PC-9 (cell line): ENCODE results near the gene CCDC12.

Experiments used
- CTCF ChIP-seq: fragments of 200-600 bp; sonication (generic); conservative IDR thresholded peaks from 2 replicates; pipeline ENCODE4 v1.6.1; 2017; ENCODE audit warnings: mixed run types, antibody characterized with exemption, mild to moderate bottlenecking, moderate library complexity
- EZH2 ChIP-seq: fragments of 200-600 bp; sonication (generic); IDR thresholded peaks from 2 replicates; pipeline ENCODE4 v1.8.0; 2017; ENCODE audit warnings: antibody characterized with exemption, low read depth

DNA sequence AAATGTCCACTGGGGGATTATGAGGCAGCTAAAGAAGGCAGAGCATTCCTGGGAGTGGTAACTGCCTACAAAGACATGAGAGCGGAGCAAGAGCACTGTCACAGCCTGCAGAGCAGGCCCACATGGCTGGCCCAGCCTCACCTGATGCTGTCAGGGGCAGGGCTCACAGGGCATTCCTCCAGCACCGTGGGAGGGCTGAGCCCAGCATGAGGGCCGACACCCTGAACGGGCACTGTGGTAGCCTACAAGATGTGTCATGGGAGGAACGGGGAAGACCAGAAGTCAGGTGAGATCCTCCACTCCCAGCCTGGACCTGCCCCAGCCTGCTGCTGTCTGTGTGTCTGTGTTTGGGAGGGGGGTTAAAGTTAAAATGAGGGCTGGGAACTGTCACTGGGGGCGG, 30.1 kb downstream of the CCDC12 start:
- TF ChIP-seq EZH2 (no peak), CTCF (no peak)
